Adrenal gland (tissue), 5 donors: Measurements from ENCODE around the gene FNDC3B.

ENCODE experiments used
- POLR2A ChIP-seq, 2 donors: fragments of 450-650 bp; IDR thresholded peaks; one replicate each; pipeline ENCODE4 v1.6.1; 2017; ENCODE audit warnings: antibody characterized with exemption in 2 of 2, mild to moderate bottlenecking in 2 of 2, moderate library complexity in 1 of 2
- TF ChIP-seq, protein P1 (sequence below), 6 experiments: fragments of 450-650 bp in 4 of 6; fragments of 200-600 bp in 2 of 6; sonication (generic) in 1 of 6; IDR thresholded peaks; 1 replicate in 5 of 6; 2 replicates in 1 of 6; pipeline versions ENCODE4 v1.5.1 to v1.8.0; 2016 to 2021; ENCODE audit warnings: antibody characterized with exemption in 6 of 6, mild to moderate bottlenecking in 2 of 6, moderate library complexity in 1 of 6
- donor health status: DM: no; HTN: no; CAD: no.

DNA sequence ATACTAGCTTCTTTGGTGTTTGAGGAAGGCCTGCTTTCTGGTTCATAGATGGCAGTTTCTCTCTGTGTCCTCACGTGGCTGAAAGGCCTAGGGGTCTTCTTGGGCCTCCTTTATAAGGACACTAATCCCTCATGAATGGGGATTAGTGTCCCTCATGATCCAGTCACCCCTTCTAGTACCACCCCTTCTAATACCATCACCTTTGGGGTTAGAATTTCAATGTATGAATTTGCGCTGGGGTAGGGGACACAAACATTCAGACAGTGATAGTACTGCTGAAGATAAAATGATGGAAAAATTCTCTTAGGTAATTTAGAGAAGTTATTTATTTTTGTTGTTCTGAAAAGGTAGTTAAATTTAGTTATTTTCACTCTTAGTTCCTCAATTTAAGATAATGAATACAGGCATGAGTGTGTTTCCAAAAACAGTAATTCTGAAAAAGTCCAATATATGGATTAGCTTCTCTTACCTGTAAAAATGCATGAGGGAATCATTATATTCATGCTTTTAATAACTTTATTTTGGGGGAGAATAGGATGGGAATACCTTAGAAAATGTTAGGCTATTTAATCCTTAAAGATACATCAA lies 103.6 kb downstream of the FNDC3B start:
- TF ChIP-seq, protein P1, sequence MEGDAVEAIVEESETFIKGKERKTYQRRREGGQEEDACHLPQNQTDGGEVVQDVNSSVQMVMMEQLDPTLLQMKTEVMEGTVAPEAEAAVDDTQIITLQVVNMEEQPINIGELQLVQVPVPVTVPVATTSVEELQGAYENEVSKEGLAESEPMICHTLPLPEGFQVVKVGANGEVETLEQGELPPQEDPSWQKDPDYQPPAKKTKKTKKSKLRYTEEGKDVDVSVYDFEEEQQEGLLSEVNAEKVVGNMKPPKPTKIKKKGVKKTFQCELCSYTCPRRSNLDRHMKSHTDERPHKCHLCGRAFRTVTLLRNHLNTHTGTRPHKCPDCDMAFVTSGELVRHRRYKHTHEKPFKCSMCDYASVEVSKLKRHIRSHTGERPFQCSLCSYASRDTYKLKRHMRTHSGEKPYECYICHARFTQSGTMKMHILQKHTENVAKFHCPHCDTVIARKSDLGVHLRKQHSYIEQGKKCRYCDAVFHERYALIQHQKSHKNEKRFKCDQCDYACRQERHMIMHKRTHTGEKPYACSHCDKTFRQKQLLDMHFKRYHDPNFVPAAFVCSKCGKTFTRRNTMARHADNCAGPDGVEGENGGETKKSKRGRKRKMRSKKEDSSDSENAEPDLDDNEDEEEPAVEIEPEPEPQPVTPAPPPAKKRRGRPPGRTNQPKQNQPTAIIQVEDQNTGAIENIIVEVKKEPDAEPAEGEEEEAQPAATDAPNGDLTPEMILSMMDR (IDR thresholded peaks at IDR 0.05), result no peak
- TF ChIP-seq POLR2A (IDR thresholded peaks at IDR 0.05), result no peak
